Measurements from ENCODE around the gene CDK5RAP3. TPM values are rescaled to one million over a fixed set of nuclear protein-coding genes. Genes with fewer than 3 reads are reported as not detected.

The CDK5RAP3 gene
- total RNA-seq, 6 donors from 2014 or later, result 76.6 to 661 (median 160) TPM

- no peaks in the 10 kb centered on the region for H3K27me3 ChIP-seq
- peaks cover 0 to 7% (median 3%) of the 10 kb centered on the region in 4 donors for H3K36me3 ChIP-seq
- DNase-seq (no peak), ATAC-seq (ENCODE audit: low FRiP score in 2 of 2) (no peak)
- no peak overlapping the region for H3K4me3 ChIP-seq
- no peaks in the 10 kb centered on the region for H3K9me3 ChIP-seq
- TF ChIP-seq POLR2AphosphoS5 (IDR thresholded peaks at IDR 0.05) (no peak), POLR2A (IDR thresholded peaks at IDR 0.05) (no peak), EP300 (IDR thresholded peaks at IDR 0.05) (no peak)
- TF ChIP-seq, protein P1, sequence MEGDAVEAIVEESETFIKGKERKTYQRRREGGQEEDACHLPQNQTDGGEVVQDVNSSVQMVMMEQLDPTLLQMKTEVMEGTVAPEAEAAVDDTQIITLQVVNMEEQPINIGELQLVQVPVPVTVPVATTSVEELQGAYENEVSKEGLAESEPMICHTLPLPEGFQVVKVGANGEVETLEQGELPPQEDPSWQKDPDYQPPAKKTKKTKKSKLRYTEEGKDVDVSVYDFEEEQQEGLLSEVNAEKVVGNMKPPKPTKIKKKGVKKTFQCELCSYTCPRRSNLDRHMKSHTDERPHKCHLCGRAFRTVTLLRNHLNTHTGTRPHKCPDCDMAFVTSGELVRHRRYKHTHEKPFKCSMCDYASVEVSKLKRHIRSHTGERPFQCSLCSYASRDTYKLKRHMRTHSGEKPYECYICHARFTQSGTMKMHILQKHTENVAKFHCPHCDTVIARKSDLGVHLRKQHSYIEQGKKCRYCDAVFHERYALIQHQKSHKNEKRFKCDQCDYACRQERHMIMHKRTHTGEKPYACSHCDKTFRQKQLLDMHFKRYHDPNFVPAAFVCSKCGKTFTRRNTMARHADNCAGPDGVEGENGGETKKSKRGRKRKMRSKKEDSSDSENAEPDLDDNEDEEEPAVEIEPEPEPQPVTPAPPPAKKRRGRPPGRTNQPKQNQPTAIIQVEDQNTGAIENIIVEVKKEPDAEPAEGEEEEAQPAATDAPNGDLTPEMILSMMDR (IDR thresholded peaks at IDR 0.05), result no peak
- WGBS, 2 donors, result 58 to 84% methylated on average over 4 to 5 of the region's 5 CpGs
- peaks cover 6 to 9% (median 7%) of the 10 kb centered on the region in 4 donors for H3K4me1 ChIP-seq
- no peak overlapping the region for H3K27ac ChIP-seq
These were observed 35.0 kb upstream of the CDK5RAP3 start for GRCh38 chr17:47935961-47936360.

DNA sequence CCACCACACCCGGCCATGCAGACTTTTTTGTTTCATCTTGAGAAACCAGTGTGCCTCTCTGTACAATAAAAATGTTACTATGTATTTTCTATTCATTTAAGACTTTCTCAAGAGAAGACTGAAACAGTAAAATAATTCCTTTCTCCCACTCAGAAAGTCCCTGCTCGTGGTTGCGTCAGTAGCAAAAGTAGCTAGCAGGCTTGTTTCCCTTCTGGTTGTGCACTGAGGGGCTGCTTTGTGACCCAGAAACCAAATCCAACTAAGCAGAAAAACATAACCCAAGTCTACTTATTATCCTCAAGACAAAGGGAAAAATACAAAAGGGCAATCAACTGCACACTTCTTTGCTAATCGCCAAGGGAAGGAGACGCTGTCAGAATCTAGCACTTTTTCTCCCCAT is 33.0 kb upstream of the CDK5RAP3 start:
- ATAC-seq (ENCODE audit: low FRiP score in 2 of 2), result no peak

GRCh38 chr17:47941246-47942095 is 29.4 kb upstream of the CDK5RAP3 start, which contains the start of gene PNPO:
PNPO (plus strand) TSS chr17:47941571; CDS start chr17:47941676, 105 bp downstream.
- 1% methylated on average over 28 to 50 of the region's 50 CpGs for WGBS, 2 donors

More for the DNA sequence above, 33.0 kb upstream of the CDK5RAP3 start:
- no peaks in the 10 kb centered on the region for H3K27me3 ChIP-seq
- TF ChIP-seq, protein P1 (IDR thresholded peaks at IDR 0.05), result no peak
- TF ChIP-seq EP300 (IDR thresholded peaks at IDR 0.05) (no peak), POLR2AphosphoS5 (IDR thresholded peaks at IDR 0.05) (no peak), POLR2A (IDR thresholded peaks at IDR 0.05) (no peak)
- WGBS, 2 donors, result 80 to 95% methylated on average over 5 of the region's 5 CpGs
- no peak overlapping the region for H3K27ac ChIP-seq
- H3K9me3 ChIP-seq, result no peaks in the 10 kb centered on the region
- peaks cover 0 to 1% (median 0%) of the 10 kb centered on the region in 4 donors for H3K36me3 ChIP-seq
- DNase-seq, result no peak
- peaks cover 15 to 22% (median 18%) of the 10 kb centered on the region in 4 donors for H3K4me1 ChIP-seq
- no peak overlapping the region for H3K4me3 ChIP-seq

GRCh38 chr17:47942096-47942510 is 28.8 kb upstream of the CDK5RAP3 start:
- Histone ChIP-seq H3K36me3 (peaks cover 0 to 20% (median 3%) of the 10 kb centered on the region in 4 donors), H3K27me3 (no peaks in the 10 kb centered on the region), H3K4me3 (peak overlapping the region; percentile 55 to 94 (median 78)), H3K9me3 (no peaks in the 10 kb centered on the region), H3K4me1 (peaks cover 15 to 49% (median 27%) of the 10 kb centered on the region in 4 donors), H3K27ac (peak overlapping the region; percentile 77 to 91 (median 82))
- no peak for TF ChIP-seq POLR2AphosphoS5 (IDR thresholded peaks at IDR 0.05)
- no peak for TF ChIP-seq EP300 (IDR thresholded peaks at IDR 0.05)
- TF ChIP-seq, protein P1 (IDR thresholded peaks at IDR 0.05), result no peak
- TF ChIP-seq POLR2A (IDR thresholded peaks at IDR 0.05), result no peak
- ATAC-seq (ENCODE audit: low FRiP score in 2 of 2), result no peak
- WGBS, 2 donors, result 0 to 14% methylated on average over 1 to 5 of the region's 5 CpGs
- no peak for DNase-seq

More at GRCh38 chr17:47941246-47942095, 29.4 kb upstream of the CDK5RAP3 start, which contains the start of gene PNPO:
- Histone ChIP-seq H3K36me3 (peaks cover 0 to 20% (median 3%) of the 10 kb centered on the region in 4 donors), H3K4me1 (peaks cover 15 to 45% (median 23%) of the 10 kb centered on the region in 4 donors), H3K27me3 (no peaks in the 10 kb centered on the region), H3K27ac (peak within 1 kb of the TSS; percentile 77 to 91 (median 82)), H3K4me3 (peak within 1 kb of the TSS; percentile 55 to 94 (median 78)), H3K9me3 (no peaks in the 10 kb centered on the region)
- TF ChIP-seq POLR2AphosphoS5 (IDR thresholded peaks at IDR 0.05) (peak in 1 of 2 donors; percentile 51), POLR2A (IDR thresholded peaks at IDR 0.05) (peak in 3 of 4 donors; percentile 28 to 72 (median 47)), EP300 (IDR thresholded peaks at IDR 0.05) (no peak)
- TF ChIP-seq, protein P1 (IDR thresholded peaks at IDR 0.05), result peak in 2 of 6 experiments; percentile 24 to 30
- ATAC-seq (ENCODE audit: low FRiP score in 2 of 2) (peak; percentile 96 to 99), DNase-seq (peak; percentile 94 to 98)

Data from upper lobe of left lung (tissue), 6 donors.